Keratinocyte (primary cell): ENCODE results near the gene LAD1. TPM values are rescaled to one million over a fixed set of nuclear protein-coding genes. Genes with fewer than 3 reads are reported as not detected.

ENCODE experiments used
- DNase-seq: peaks from one replicate; pipeline ENCODE4 v3.0.0-alpha.2; 2011; ENCODE audit warnings: low read depth, missing footprints, low spot score
- FAIRE-seq: peaks from 2 replicates; lab custom pipeline; 2011; peaks lifted over from hg19 to GRCh38; lab: Jason Lieb, UNC
- H2AFZ ChIP-seq: 2 replicates; pipeline ENCODE4 v1.6.0; 2012; ENCODE audit warnings: low read length, control low read depth, inconsistent platforms; ENCODE audit not compliant: control insufficient read depth
- H3K27ac ChIP-seq: 2 replicates; pipeline ENCODE4 v1.5.1; 2011; ENCODE audit warnings: low read length; ENCODE audit not compliant: control insufficient read depth, insufficient read depth
- H3K27me3 ChIP-seq: 3 replicates; pipeline ENCODE4 v1.6.0; 2011; ENCODE audit warnings: low read length; ENCODE audit not compliant: control insufficient read depth, insufficient read depth; ENCODE audit errors: extremely low read depth
- H3K36me3 ChIP-seq, 2 experiments: 2 replicates in 1 of 2; 3 replicates in 1 of 2; pipeline ENCODE4 v1.5.1; 2011; ENCODE audit warnings: low read length in 2 of 2, mild to moderate bottlenecking in 1 of 2; ENCODE audit not compliant: control insufficient read depth in 2 of 2, insufficient read depth in 2 of 2; ENCODE audit errors: extremely low read depth in 1 of 2
- H3K4me1 ChIP-seq: 3 replicates; pipeline ENCODE4 v1.5.1; 2011; ENCODE audit warnings: low read length; ENCODE audit not compliant: control insufficient read depth, insufficient read depth; ENCODE audit errors: extremely low read depth
- H3K4me2 ChIP-seq: 3 replicates; pipeline ENCODE4 v1.6.0; 2011; ENCODE audit warnings: low read depth, low read length; ENCODE audit not compliant: control insufficient read depth, insufficient read depth; ENCODE audit errors: extremely low read depth
- H3K4me3 ChIP-seq, 3 experiments: fragments of 200-600 bp in 1 of 3; sonication (generic) in 1 of 3; 2 replicates in 2 of 3; 3 replicates in 1 of 3; pipeline ENCODE4 v1.5.1; 2011 to 2016; ENCODE audit warnings: low read length in 3 of 3, mild to moderate bottlenecking in 3 of 3, control low read depth in 2 of 3, inconsistent platforms in 1 of 3, low read depth in 1 of 3, mixed read lengths in 1 of 3, mixed run types in 1 of 3, moderate library complexity in 1 of 3; ENCODE audit not compliant: control insufficient read depth in 2 of 3, insufficient read depth in 2 of 3; ENCODE audit errors: extremely low read depth in 1 of 3
- H3K79me2 ChIP-seq: 2 replicates; pipeline ENCODE4 v1.6.0; 2012; ENCODE audit warnings: low read length; ENCODE audit not compliant: control insufficient read depth, insufficient read depth
- H3K9ac ChIP-seq: 3 replicates; pipeline ENCODE4 v1.6.0; 2011; ENCODE audit warnings: low read length; ENCODE audit not compliant: control insufficient read depth, insufficient read depth; ENCODE audit errors: extremely low read depth
- H3K9me1 ChIP-seq: 3 replicates; pipeline ENCODE4 v1.6.0; 2011; ENCODE audit warnings: low read length; ENCODE audit not compliant: control insufficient read depth, insufficient read depth; ENCODE audit errors: extremely low read depth
- H3K9me3 ChIP-seq: 2 replicates; pipeline ENCODE4 v1.5.1; 2012; ENCODE audit warnings: low read depth, low read length; ENCODE audit not compliant: control insufficient read depth
- H4K20me1 ChIP-seq: 3 replicates; pipeline ENCODE4 v1.6.0; 2011; ENCODE audit warnings: low read length; ENCODE audit not compliant: control insufficient read depth, insufficient read depth; ENCODE audit errors: extremely low read depth
- EZH2 ChIP-seq: IDR thresholded peaks from one replicate; pipeline ENCODE4 v1.6.1; 2012; ENCODE audit warnings: inconsistent platforms, mild to moderate bottlenecking, low read length, moderate library complexity
- dilution Hi-C: fragments of 300-500 bp; cut with MboI; formaldehyde crosslinking; loops from one replicate; pipeline ENCODE4 v1.7.0; 2020; ENCODE audit warnings: low sequenced_read_pairs; ENCODE audit not compliant: extremely low pct_ligation_motif_present
- polyA plus RNA-seq, 5 experiments: library from polyadenylated mRNA; depleted of rRNA in 3 of 5; stranded (reverse) in 3 of 5; stranded (forward) in 1 of 5; unstranded in 1 of 5; fragments of >200 nt; gene quantifications; 1 replicate in 1 of 5; 2 replicates in 3 of 5; 3 replicates in 1 of 5; pipeline versions ENCODE4 v1.2.1 to v1.2.3, GENCODE V29; 2011 to 2012; ENCODE audit warnings: missing spikeins in 2 of 5, low read depth in 1 of 5, low replicate concordance in 1 of 5
- TF ChIP-seq, protein P1 (sequence below), 3 experiments: IDR thresholded peaks in 1 of 3; conservative IDR thresholded peaks in 1 of 3; optimal IDR thresholded peaks in 1 of 3; 2 replicates in 2 of 3; 3 replicates in 1 of 3; pipeline versions ENCODE3 to v1.5.1; 2011; ENCODE audit warnings: low read length in 3 of 3, mild to moderate bottlenecking in 3 of 3, moderate library complexity in 2 of 3, control low read depth in 1 of 3, inconsistent platforms in 1 of 3; ENCODE audit not compliant: insufficient read depth in 2 of 3; ENCODE audit errors: extremely low read depth in 1 of 3

Gene LAD1
- polyA plus RNA-seq, 1 donor (not counting 4 experiments of a cell fraction or from before 2014, with no cell fraction given), result 82.9 TPM

DNA sequence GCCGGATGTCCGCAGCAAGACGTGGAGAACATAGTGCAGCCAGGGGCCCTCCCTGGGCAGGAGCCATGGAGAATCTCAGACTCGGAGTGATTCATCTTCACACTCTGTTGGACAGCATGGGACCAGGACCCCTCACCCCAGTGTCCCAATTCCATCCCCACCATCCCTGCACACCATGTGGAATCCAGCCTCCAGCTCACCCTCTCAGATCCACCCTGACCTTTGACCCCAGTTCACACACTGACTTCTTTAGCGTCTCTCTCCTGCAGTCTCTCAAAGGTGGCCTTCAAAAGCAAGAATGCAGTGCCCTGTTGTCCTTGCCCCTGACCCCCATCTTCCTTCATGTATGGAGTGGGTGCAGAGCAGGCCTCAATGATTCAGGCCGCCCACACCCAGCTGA, 24.5 kb upstream of the LAD1 start:
- TF ChIP-seq, protein P1, sequence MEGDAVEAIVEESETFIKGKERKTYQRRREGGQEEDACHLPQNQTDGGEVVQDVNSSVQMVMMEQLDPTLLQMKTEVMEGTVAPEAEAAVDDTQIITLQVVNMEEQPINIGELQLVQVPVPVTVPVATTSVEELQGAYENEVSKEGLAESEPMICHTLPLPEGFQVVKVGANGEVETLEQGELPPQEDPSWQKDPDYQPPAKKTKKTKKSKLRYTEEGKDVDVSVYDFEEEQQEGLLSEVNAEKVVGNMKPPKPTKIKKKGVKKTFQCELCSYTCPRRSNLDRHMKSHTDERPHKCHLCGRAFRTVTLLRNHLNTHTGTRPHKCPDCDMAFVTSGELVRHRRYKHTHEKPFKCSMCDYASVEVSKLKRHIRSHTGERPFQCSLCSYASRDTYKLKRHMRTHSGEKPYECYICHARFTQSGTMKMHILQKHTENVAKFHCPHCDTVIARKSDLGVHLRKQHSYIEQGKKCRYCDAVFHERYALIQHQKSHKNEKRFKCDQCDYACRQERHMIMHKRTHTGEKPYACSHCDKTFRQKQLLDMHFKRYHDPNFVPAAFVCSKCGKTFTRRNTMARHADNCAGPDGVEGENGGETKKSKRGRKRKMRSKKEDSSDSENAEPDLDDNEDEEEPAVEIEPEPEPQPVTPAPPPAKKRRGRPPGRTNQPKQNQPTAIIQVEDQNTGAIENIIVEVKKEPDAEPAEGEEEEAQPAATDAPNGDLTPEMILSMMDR (optimal IDR thresholded peaks at IDR 0.05 in 1 of 3, IDR thresholded peaks at IDR 0.05 in 1 of 3, conservative IDR thresholded peaks at IDR 0.05 in 1 of 3; ENCODE audit: extremely low read depth in 1 of 3, insufficient read depth in 2 of 3, low read length in 3 of 3), result no peak
- TF ChIP-seq EZH2, result no peak
- Histone ChIP-seq H3K4me1 (no peaks in the 10 kb centered on the region), H4K20me1 (no peaks in the 10 kb centered on the region), H3K9me1 (no peaks in the 10 kb centered on the region), H3K27me3 (peaks cover 22% of the 10 kb centered on the region), H3K27ac (no peak overlapping the region), H2AFZ (no peak overlapping the region), H3K9me3 (no peaks in the 10 kb centered on the region), H3K36me3 (no peaks in the 10 kb centered on the region), H3K9ac (no peak overlapping the region), H3K4me3 (no peak overlapping the region), H3K79me2 (no peaks in the 10 kb centered on the region), H3K4me2 (no peak overlapping the region)
- dilution Hi-C loops, result no loop called here
- FAIRE-seq (no peak), DNase-seq (no peak)

DNA sequence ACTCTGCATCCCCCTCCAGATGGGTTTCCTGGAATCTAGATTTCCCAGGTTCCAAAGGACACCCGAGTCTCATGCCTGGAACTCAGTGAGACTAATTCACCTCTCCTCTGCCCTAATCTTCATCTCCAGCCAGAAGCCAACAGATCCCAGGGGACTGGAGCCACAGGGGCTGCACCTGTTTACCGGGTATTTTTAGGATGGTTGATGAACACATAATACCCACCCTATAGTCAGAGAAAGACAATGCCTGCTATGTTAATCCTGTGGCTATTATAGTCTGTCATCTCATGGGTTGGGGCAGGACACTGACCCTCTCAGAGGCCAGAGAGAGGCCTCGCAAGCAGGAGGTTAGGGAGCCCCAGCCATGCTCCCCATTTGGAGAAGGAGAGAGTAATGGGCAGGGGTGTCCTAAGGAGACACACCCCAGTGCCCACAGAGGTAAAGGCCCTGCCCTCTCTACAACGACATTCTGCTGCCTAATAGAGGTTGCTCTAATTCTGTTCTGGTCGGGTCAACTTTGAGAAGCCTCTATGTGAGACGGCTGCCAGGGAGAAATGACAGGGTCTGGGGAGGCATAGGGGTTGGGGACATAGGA, 23.4 kb upstream of the LAD1 start:
- dilution Hi-C loops, result no loop called here
- TF ChIP-seq EZH2, result no peak
- TF ChIP-seq, protein P1 (optimal IDR thresholded peaks at IDR 0.05 in 1 of 3, IDR thresholded peaks at IDR 0.05 in 1 of 3, conservative IDR thresholded peaks at IDR 0.05 in 1 of 3; ENCODE audit: extremely low read depth in 1 of 3, insufficient read depth in 2 of 3, low read length in 3 of 3), result no peak
- Histone ChIP-seq H3K27me3 (peaks cover 22% of the 10 kb centered on the region), H3K4me1 (no peaks in the 10 kb centered on the region), H3K79me2 (no peaks in the 10 kb centered on the region), H3K9me3 (no peaks in the 10 kb centered on the region), H3K27ac (no peak overlapping the region), H4K20me1 (no peaks in the 10 kb centered on the region), H2AFZ (no peak overlapping the region), H3K4me3 (no peak overlapping the region), H3K4me2 (no peak overlapping the region), H3K9me1 (no peaks in the 10 kb centered on the region), H3K9ac (no peak overlapping the region), H3K36me3 (no peaks in the 10 kb centered on the region)
- FAIRE-seq (no peak), DNase-seq (no peak)
